Measurements from ENCODE around the gene STPG1. TPM values are rescaled to one million over a fixed set of nuclear protein-coding genes. Genes with fewer than 3 reads are reported as not detected.

STPG1 gene
- total RNA-seq, 2 donors from 2014 or later = 9.8 to 10.8 TPM

DNA sequence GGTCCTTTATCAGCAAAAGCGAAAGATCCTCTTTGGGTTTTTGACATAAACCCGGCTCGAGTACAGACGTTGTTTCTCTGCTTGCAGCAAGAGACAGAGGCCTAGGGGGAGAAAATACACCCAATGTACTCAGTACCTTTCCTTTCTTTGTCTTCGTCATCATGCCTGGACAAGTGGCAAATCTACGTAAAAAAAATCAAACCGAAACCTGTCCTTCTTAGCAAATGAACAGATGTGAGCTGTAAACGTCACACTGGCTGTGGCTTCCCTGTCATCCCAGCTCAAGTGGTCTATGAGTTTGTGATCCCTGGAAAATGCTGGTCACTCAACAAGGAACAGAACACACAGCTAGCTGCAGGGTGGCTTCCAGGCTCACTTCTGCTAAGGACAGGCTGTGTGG lies 39.9 kb downstream of the STPG1 start:
- Histone ChIP-seq H3K4me1 (replicated peaks) (no peaks in the 10 kb centered on the region), H3K36me3 (no peaks in the 10 kb centered on the region), H3K9me3 (no peaks in the 10 kb centered on the region), H3K27ac (no peak overlapping the region), H3K4me3 (no peak overlapping the region), H3K27me3 (replicated peaks; ENCODE audit: insufficient read depth) (no peaks in the 10 kb centered on the region)
- WGBS = 60% methylated on average over 8 of the region's 8 CpGs
- intact Hi-C loops (cut with DNase I) = no loop called here
- TF ChIP-seq POLR2A (IDR thresholded peaks at IDR 0.05) (no peak), POLR2AphosphoS5 (IDR thresholded peaks at IDR 0.05) (no peak)
- TF ChIP-seq, protein P1, sequence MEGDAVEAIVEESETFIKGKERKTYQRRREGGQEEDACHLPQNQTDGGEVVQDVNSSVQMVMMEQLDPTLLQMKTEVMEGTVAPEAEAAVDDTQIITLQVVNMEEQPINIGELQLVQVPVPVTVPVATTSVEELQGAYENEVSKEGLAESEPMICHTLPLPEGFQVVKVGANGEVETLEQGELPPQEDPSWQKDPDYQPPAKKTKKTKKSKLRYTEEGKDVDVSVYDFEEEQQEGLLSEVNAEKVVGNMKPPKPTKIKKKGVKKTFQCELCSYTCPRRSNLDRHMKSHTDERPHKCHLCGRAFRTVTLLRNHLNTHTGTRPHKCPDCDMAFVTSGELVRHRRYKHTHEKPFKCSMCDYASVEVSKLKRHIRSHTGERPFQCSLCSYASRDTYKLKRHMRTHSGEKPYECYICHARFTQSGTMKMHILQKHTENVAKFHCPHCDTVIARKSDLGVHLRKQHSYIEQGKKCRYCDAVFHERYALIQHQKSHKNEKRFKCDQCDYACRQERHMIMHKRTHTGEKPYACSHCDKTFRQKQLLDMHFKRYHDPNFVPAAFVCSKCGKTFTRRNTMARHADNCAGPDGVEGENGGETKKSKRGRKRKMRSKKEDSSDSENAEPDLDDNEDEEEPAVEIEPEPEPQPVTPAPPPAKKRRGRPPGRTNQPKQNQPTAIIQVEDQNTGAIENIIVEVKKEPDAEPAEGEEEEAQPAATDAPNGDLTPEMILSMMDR (IDR thresholded peaks at IDR 0.05) = no peak
- no peak for DNase-seq (ENCODE audit: low spot score)

DNA sequence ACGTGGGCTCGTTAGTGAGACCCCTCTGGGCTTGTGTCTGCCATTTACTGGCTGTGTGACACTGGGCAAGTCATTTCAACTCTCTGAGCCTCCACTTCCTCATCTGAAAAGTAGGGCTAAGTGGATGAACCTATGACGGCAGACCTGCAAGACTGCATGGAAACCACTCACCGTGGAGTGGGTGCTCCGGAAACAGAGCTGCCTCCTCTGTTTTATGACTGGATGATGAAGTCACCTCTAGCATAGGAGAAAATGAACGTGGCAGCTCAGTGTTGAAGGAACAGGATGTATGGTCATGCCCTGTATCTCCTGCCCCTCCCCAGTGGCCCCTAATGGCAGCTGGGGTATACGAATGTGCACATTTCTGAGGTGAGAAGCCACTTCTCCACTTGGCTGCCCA lies 40.5 kb downstream of the STPG1 start:
- Histone ChIP-seq H3K27me3 (replicated peaks; ENCODE audit: insufficient read depth) (no peaks in the 10 kb centered on the region), H3K27ac (no peak overlapping the region), H3K36me3 (no peaks in the 10 kb centered on the region), H3K4me1 (replicated peaks) (no peaks in the 10 kb centered on the region), H3K4me3 (no peak overlapping the region), H3K9me3 (no peaks in the 10 kb centered on the region)
- WGBS = 67% methylated on average over 7 of the region's 7 CpGs
- no peak for TF ChIP-seq POLR2AphosphoS5 (IDR thresholded peaks at IDR 0.05)
- no peak for TF ChIP-seq POLR2A (IDR thresholded peaks at IDR 0.05)
- no peak for DNase-seq (ENCODE audit: low spot score)
- intact Hi-C loops (cut with DNase I) = no loop called here

DNA sequence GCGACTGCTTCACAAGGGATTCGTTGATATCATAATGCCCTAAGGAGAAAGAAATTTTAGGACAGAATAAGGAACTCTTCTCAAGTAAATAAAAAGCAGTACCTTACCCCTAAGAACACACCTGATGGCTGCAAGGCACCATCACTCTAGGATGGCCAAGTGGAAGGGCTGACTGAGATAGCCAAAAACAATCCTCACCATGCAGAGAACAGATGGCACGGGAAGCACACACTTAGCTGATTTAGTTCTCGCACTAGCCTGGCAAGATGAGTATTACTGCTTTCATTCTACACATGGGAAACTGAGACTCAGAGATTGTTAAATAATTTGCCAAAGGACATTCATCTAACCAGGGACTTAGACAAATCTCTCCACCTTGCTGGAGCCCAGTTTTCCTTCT lies 43.8 kb downstream of the STPG1 start:
- H3K27me3 ChIP-seq (replicated peaks; ENCODE audit: insufficient read depth) = no peaks in the 10 kb centered on the region
- H3K27ac ChIP-seq = no peak overlapping the region
- H3K9me3 ChIP-seq = no peaks in the 10 kb centered on the region
- TF ChIP-seq POLR2AphosphoS5 (IDR thresholded peaks at IDR 0.05) (no peak), POLR2A (IDR thresholded peaks at IDR 0.05) (no peak)
- TF ChIP-seq, protein P1 (IDR thresholded peaks at IDR 0.05) = no peak
- H3K4me1 ChIP-seq (replicated peaks) = no peaks in the 10 kb centered on the region
- H3K36me3 ChIP-seq = no peaks in the 10 kb centered on the region
- intact Hi-C loops (cut with DNase I) = no loop called here
- no peak overlapping the region for H3K4me3 ChIP-seq
- 95% methylated on average over 4 of the region's 4 CpGs for WGBS
- no peak for DNase-seq (ENCODE audit: low spot score)

DNA sequence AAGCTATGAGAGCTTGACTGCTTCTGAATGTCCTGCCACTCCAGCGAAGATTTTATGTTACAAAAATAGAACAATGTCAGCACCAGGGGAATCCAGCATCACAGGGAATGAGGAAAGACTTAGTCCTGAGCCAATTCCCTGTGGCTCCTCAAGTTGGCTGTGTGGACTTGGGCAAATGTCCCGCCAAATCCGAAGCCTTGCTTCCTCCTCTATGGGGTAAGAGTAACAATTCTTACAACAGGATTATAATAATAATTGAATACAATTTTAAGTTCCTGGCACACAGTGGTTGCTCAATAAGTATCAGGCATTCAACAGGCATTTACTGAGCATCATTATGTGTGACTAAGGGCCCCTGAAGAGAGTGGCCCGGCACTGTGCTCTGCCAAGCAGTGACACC lies 44.4 kb downstream of the STPG1 start:
- Histone ChIP-seq H3K27ac (no peak overlapping the region), H3K4me1 (replicated peaks) (no peaks in the 10 kb centered on the region), H3K9me3 (no peaks in the 10 kb centered on the region), H3K27me3 (replicated peaks; ENCODE audit: insufficient read depth) (no peaks in the 10 kb centered on the region), H3K4me3 (no peak overlapping the region), H3K36me3 (no peaks in the 10 kb centered on the region)
- 87% methylated on average over 4 of the region's 4 CpGs for WGBS
- TF ChIP-seq POLR2A (IDR thresholded peaks at IDR 0.05) (no peak), POLR2AphosphoS5 (IDR thresholded peaks at IDR 0.05) (no peak)
- TF ChIP-seq, protein P1 (IDR thresholded peaks at IDR 0.05) = no peak
- intact Hi-C loops (cut with DNase I) = no loop called here
- no peak for DNase-seq (ENCODE audit: low spot score)

DNA sequence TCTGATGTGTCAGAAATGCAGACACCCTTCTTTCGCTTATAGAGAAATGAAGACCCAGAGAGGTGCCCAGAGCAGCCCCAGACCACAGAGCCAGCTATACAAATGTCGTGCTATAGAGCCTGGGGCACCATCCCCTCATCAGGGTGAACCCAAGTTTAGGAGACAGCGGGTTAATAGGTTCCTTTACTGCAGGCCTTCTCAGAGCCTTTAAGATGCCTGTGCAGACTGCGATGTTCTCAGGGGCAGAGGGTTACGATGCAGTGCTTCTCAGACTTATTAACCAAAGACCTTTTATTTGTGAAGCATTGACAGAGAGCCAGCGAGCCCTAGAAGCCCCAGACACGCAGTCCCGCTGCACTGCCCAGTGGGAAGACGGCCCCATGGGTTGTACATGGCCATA lies 46.9 kb downstream of the STPG1 start:
- no peaks in the 10 kb centered on the region for H3K36me3 ChIP-seq
- no peaks in the 10 kb centered on the region for H3K27me3 ChIP-seq (replicated peaks; ENCODE audit: insufficient read depth)
- intact Hi-C loops (cut with DNase I) = no loop called here
- TF ChIP-seq, protein P1 (IDR thresholded peaks at IDR 0.05) = no peak
- TF ChIP-seq POLR2AphosphoS5 (IDR thresholded peaks at IDR 0.05) (no peak), POLR2A (IDR thresholded peaks at IDR 0.05) (no peak)
- WGBS = 92% methylated on average over 9 of the region's 9 CpGs
- DNase-seq (ENCODE audit: low spot score) = no peak
- no peaks in the 10 kb centered on the region for H3K4me1 ChIP-seq (replicated peaks)
- H3K9me3 ChIP-seq = no peaks in the 10 kb centered on the region
- H3K27ac ChIP-seq = no peak overlapping the region
- H3K4me3 ChIP-seq = no peak overlapping the region
